Activated CD4-positive, alpha-beta T cell treated with anti-CD3 and anti-CD28 coated beads for 24 hours (primary cell): ENCODE measurements around the gene ZNHIT1.

Experiments used
- DNase-seq, 2 donors: peaks; one replicate each; pipeline ENCODE4 v3.0.0-alpha.2; 2020; ENCODE audit warnings: low read depth in 2 of 2

ZNHIT1 gene

DNA sequence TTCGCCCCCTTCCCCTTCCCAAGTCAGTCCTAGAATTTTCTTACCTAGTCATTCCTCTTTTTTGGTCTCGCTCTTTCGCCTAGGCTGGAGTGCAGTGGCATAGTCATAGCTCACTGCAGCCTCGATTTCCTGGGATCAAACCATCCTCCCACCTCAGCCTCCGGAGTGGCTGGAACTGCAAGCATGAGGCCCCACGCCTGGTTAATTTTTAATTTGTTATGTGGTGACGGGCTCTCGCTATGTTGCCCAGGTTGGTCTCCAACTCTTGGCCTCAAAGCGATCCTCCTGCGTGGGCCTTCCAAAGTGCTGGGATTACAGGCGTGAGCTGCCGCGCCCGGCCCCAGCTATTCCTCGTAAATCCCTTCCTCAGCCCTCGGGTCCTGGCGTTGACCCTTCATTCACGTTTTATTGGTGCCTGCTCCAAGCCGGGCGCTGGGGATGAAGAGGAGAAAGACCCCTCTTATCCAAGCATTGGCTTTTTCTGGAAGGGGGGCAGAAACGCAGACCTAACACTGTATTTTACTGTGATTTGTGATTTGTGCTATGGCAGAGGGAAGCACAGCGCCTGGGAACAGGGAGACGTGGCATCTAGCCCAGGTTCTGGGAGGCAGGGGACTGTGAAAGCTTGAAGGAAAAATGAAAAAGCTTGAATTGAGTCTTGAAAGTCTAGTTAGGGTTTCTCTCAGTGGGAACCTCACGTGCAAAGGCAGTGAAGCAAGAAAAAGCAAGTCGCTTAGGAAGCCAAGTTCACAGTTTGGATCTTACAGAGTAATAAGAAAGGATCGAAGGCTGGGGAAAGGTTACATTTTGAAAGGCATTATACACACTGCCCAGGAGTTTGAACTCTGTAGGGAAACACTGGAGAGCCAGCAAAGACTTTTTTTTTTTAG is 516 bp downstream of the ZNHIT1 start:
- DNase-seq = no peak

DNA sequence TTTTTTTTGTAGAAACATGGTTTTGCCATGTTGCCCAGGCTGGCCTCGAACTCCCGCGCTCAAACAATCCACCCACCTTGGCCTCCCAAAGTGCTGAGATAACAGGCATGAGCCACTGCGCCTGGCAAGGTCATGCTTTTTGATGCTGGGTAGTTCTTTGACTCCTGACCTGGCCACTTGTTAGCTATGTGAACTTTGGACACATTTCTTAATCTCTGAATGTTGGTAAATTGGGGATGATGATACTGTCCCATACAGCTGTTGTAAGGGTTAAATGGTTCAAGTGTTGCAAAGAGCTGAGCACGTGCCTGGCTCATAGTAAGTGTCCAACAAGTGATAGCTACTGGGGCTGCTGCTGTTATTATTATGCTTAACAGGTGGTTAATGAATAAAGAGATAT is 2.3 kb downstream of the ZNHIT1 start:
- DNase-seq = no peak

DNA sequence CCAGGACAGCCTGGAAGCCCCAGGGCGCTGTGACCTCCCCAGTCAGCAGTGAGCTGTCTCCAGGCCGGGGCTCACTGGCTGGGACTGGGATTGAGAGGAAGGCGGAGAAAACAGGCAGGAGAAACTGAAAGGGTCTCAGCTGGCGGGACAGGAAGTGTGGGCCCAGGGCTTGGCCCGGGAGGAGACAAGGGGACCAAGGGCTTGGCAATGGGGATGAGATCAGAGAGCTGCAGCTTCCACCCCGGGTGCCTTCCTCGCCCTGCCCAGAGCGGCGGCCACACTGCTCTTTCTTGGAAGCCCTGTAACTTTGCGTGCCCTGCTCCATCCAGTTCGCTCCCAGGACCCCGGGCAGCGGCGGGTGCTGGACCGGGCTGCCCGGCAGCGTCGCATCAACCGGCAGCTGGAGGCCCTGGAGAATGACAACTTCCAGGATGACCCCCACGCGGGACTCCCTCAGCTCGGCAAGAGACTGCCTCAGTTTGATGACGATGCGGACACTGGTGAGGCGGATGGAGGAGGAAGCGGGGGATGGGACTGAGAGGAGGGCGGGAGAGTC is 4.4 kb downstream of the ZNHIT1 start:
- no peak for DNase-seq

DNA sequence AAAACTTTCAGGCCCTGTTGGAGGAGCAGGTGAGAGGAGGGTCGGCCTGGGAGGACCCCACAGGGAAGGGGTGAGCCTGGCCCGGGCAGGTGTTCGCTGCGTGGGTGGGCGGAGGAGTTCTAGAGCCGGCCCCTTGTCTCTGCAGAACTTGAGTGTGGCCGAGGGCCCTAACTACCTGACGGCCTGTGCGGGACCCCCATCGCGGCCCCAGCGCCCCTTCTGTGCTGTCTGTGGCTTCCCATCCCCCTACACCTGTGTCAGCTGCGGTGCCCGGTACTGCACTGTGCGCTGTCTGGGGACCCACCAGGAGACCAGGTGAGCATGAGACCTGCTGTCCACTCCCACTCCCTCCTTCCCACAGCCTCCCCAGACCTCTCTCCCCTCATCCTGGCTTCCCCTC is 5.6 kb downstream of the ZNHIT1 start:
- no peak for DNase-seq

DNA sequence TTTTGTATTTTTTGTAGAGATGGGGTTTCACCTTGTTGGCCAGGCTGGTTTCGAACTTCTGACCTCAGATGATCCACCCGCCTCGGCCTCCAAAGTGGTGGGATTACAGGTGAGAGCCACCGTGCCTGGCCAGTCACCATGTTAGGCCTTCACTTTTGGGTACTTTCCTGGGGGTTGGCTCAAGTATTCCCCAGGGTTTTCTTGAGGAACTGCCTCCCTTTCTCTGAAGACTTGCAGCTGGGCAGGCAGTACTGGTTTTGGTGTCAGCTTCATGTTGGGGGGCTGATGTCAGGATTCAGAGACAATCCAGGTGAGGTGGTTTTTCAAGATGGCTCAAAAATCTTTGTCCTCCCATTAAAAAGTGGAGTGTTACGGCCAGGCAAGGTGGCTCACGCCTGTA is 7.7 kb downstream of the ZNHIT1 start:
- DNase-seq = no peak

DNA sequence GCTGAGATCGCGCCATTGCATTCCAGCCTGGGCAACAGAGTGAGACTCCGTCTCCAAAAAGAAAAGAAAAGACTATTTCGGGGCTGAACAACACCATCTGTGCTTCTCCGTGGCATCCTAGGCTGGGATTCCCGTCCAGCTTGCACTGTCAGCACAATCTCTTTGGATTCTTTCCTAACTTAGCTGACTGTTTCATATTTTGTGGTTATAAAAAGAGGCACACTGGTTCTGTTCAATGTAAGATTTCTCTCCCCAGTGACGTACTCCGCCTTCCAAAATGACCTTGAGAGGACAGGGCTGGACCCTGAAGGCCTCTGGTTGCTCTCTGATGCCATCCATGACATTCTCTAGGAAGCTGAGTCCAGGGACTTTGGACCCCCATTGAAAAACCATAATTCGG is 8.8 kb downstream of the ZNHIT1 start:
- no peak for DNase-seq

DNA sequence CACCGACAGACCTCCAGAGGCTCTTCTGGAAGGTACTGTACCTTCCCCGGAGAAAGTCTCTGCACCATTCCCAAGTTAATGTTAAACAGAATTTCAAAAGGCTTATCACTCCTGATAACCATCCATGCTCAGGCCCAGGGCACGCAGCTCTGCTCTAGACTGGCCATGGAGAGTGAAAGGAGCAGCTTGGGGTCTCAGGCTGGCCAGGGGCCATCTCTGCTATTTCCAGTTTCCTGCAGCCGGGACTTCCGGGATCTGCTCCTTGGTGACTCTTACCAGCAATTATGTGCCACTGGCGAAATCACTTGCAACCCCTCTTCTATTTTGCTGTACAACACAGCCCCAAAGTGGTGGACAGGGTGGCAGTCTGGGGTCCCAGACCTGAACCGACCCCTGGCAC is 13.7 kb downstream of the ZNHIT1 start:
- no peak for DNase-seq

DNA sequence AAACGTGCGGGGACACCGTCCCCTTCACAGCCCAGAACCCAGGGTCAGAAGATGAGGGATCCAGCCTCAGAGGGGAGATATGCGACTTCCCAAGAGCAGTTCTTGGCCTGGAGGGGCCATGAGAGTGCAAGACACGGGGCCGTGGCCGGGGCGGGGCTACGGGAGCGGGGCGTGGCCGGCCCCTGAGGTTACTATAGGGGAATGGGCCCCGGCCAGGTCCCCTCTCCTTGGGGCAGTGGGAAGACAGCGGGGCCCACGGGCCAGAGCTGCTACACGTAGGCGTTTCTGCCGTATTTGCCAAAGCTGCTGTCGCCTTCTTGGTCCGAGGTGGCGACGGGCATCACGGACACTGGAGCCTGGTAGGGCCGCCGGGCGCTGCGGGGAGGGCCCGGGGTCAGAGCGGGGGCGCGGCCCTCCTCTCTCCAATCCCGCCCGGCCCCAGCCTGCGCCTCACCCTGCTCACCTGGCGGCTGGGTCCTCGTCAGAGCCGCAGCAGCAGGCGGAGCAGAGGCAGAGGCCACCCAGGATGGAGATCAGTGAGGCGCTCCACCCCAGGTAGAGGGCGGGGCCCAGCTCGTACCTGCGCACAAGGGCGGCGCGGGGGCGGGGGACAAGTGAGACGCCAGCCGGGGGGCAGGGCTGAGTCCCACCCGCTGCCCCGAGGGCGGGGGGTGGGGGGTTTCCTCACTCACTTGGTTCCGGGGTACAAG is 14.3 kb downstream of the ZNHIT1 start:
- no peak for DNase-seq

DNA sequence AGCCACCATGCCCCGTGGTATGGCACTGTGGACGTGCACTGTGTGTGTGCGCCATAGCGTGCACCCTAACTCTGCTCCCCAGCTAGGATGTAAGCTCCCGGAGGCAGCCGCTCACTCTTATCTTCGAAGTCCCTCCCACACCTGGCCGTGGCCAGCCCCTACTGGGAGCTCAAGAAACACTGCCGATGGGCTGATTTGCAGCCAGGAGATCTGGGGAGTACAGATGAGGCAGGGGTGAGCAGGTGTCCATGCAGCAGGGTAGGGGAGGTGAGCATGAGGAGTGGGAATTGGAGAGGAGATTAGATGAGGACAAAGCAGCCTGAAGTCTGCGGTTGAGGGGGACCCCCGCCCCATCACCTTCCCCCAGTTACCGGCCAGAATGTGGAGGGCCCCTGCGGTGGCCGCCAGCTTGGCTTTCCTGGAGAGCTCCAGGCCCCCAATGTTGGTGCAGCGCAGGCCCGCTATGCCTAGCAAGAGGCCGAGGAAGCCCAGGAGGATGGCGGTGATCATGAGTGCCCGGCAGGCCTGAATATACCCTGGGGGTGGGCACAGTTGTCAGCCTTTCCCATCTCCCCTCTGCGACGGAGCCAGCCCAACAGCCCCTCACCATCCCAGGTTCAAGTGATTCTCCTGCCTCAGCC is 16.1 kb downstream of the ZNHIT1 start:
- DNase-seq = no peak

DNA sequence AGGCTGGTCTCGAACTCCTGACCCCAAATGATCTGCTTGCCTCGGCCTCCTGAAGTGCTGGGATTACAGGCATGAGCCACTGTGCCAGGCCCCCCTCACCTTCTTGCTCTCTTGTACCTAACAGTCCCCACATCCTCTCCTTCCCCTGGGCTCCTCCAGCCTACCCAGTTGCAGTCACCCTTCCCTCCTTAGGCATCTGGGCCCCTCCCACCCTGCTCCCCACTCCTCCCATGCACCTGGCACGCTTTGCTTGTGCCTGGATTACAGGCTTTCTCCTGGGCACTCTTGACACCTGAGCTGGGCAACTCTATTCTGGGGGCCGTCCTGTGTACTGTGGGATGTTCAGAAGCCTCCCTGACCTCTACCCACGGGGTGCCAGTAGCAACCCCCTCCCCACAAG is 16.7 kb downstream of the ZNHIT1 start:
- no peak for DNase-seq

DNA sequence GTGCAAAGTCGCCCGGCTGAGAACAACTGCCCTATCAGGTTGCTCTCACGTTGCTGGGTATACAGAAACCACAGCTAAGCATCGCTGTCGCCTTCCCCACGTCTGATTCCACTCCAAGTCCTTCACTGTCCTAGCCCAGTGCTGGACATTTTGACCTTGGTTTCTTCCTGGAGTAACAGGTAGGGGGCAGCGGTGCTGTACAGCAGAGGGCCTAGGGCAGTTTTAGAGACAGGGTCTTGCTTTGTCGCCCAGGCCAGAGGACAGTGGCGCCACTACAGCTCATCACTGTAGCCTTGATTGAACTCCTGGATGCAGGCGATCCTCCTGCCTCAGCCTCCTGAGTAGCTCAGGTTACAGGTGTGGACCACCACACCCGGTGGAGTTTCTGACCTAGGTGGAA is 17.1 kb downstream of the ZNHIT1 start:
- DNase-seq = no peak

DNA sequence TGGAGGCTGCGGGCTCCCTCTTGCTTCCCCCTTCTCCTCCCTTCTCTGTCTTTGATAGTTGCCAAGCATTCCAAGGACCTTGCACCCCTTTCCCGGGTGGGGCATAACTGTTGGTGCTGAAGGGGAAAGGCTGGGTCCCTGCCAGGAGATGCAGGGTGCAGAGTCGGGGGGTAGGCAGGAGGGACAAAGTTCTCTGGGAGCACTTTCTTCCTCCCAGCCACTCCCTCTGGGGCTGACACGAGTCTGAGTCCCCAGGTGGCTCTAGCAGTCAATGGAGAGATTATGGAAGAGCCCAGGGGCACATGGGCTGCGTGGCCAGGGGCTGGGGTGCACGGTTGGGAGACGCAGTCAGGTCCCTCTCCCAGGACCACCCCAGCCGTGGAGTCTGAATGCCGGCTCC is 17.6 kb downstream of the ZNHIT1 start:
- DNase-seq = no peak

DNA sequence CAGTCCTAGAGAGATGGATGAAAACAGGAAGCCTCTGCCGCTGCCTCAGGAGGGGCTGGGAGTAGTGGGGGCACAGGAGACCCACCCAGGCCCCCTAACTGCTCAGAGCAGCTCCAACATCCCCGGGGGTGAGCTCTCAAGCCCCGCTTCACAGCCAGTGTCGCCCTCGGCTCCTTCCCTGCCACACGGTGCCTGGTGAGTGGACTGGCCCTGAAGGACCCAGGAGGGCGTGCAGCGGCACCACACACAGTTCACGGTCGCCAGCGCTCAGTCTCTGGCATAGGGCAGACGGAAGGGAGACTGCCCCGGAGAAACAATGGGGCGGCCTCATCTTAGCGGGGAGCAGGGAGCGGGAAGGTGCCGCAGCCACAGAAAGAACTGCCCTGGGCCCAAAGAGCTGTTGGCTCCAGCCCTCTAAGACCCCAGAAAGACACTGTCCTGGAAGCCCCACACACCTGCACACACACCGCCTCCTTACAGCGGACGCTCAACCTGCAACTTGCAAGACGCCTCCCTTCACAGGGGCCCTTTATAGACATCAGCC is 18.4 kb downstream of the ZNHIT1 start:
- no peak for DNase-seq

DNA sequence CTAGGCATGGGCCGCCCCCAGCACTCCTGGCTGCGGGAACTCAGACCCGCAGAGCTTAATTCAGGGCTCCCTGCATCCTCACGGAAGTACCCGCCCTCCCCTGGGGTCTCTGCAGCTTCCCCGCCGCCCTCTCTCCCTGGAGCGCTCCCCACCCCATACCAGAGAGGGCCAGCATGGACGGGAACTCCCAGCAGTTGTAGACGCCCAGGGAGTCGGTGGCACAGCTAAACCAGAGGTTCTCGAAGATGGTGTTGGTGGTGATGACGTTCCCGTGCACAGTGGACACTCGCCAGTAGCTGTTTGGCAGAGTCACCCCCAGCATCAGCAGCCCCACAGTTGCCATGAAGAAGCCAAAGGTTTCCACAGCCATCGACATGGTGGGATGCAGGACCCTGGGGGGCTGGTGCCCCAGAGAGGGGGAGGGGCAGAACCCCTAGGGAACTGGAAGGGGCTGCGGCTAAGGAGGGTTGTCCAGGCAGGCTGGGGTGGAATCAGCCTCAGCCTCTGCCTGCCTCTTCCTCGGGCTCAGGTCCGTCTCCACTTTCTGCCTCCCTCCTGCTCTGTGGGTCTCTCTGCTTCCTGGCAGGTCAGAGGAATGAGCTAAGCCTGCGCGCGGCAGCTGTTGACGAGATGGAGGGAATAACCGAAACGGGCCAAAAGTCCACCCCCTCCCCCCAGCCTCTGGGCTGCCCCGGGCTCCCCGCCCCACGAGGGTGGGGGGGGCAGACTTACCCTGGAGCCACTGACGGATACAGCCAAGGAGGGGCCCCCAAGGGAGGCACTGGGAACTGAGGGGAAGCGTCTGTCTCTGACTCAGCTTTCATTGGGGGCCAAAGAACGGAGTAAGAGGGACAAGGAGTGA is 19.5 kb downstream of the ZNHIT1 start, which contains the start of gene CLDN15:
CLDN15 (minus strand) TSS at position 597 of the 862 bp plus-strand sequence; CDS start at position 376, 221 bp downstream.
- no peak for DNase-seq

DNA sequence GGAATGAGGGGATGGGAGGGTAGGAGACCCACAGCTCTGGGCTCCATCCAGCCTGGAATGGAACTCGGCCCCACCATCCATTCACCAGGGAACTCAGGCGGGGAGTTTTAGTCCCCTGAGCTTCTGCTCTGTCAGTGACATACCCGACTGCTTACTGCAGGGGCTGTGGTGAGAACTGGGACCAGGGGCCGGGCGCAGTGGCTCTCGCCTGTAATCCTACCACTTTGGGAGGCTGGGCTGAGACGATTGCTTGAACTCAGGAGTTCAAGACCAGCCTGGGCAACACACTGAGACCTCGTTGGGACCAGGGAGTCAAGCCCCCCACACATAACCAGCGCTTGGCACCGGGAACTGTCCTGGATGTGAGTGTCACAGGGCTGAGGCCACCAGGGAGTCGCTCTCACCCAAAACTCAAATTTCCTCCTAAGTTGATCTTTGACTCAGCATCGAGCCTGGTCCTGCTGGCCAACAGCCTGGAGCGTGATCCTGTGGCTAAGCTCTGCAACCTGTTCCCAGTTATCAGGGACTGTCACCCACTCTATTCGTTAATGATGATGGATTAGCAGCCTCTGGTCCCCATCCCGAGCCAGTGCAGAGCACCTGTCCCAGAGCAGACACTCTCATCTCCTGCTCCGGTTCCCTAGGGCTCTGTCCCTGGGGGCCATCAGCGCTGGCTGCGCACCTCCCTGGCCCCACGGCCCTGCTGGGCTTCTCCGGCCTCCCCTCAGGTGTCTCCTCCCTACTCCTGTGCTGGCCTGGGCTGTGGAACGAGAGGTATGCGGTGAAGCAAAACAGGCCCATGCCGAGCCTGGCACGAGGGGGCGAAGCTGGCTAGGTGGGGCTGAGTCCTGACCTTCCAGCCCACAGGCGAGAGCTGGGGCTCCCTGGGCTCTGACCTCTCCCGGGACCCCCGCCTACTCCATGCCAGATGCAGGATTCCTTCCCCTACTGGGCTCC is 20.5 kb downstream of the ZNHIT1 start:
- no peak for DNase-seq

DNA sequence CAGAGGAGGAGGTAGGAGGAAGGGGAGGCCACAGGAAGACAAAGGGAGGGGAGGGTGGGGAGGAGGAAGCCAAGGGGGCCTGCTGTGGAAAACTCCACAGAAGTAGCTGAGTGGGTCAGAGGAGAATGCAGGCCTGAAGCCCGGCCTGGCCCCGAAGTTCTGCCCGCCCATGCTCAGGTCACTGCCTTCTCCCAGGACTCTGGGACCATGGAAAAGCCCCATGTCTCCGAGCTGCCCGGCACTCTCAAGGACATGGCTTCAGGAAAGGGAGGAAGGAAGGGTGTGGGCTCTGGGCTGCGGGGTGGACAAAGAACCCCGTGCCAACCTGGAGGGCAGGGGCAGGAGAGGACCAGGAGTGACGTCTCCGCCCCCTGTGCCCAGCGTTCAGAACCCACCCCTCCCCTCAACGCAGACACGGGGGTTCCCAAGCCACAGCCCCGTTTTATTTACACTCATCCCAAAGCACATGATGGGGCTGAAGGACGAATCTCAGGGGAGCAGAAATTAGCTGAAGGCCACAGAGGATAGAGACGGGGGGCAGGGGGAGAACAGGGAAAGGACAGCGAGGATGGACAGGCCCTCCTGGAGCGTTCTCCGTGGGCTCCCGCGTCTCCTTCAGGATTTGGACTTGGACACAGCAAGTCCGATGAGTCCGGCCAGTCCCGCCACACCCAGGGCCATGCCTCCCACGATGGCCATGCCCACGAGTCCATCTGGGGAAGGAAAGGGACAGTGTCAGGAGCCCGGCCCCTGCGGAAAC is 21.4 kb downstream of the ZNHIT1 start:
- no peak for DNase-seq

DNA sequence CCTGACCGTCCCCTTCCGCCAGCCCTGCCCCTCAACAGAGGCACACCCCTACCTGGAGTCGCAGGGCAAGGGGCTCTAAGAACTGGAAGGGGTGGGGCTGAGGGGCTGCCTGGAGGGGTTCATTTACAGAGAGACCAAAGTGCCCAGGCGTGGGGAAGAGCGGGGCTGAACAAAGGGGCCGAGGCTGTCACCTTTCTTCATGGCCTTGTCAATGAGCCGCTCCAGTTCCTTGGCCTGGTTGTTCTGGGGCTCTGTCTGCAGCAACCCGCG is 21.9 kb downstream of the ZNHIT1 start:
- DNase-seq = no peak

DNA sequence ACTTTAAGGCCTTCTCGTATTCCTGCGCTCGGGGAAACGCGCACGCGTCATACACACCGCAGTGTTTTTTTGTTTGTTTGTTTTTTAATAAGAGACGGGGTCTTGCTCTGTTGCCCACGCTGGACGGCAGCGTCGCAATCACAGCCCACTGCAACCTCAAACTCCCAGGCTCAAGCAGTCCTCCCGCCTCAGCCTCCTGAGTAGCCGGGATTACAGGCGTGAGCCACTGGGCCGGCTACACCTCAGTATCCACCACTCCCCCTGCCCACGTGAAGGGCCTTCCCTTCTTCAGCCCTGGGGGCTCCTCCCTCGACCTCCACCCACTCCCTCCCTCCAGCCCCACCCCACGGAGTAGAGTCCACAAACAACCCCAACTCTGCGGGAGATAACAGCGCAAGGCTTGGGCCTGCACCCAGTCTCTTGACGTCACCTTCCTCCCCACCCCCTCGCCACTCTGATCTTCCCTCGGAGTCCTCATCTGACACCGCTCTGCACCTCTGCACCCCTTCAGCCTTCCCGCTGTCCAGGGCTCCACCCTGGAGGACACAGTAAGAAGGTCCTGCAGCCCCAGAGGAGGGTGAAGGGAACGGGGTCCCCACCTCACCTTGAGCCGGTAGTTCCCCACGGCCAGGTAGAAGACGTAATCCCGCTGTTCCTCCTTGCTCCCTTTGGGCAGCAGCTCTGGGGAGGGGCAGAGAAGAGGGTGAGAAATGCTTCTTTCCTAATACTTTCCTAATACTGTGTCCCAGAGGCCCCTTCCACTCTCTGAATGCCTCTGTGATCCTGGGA is 22.5 kb downstream of the ZNHIT1 start:
- no peak for DNase-seq

DNA sequence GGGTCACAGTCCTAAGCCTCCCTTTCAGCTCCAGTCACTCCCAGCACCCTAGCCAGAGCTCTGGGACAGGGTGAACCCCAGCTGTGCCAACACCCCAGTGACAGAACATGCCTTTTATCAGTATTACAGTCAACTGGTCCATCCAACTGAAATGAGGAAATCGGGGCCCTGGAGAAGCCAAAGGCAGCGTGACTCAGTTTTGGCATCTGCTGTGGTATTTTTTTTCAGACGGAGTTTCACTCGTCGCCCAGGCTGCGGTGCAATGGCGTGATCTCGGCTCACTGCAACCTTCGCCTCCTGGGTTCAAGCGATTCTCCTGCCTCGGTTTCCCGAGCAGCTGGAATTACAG is 23.0 kb downstream of the ZNHIT1 start:
- no peak for DNase-seq
